Fibroblast of pulmonary artery (primary cell): ENCODE measurements around the gene RBM22.

Experiments
- DNase-seq: peaks from one replicate; pipeline ENCODE4 v3.0.0-alpha.2; 2010; ENCODE audit warnings: low read depth
- H3K4me3 ChIP-seq: replicated peaks from 2 replicates; pipeline ENCODE4 v1.5.1; 2011; ENCODE audit warnings: low read depth, mild to moderate bottlenecking, control low read depth, low read length, moderate library complexity
- CTCF ChIP-seq: IDR thresholded peaks from 2 replicates; pipeline ENCODE4 v1.5.1; 2011; ENCODE audit warnings: mild to moderate bottlenecking, control low read depth, low read length, inconsistent platforms; ENCODE audit errors: missing control alignments

Gene RBM22

GRCh38 chr5:150658699-150659265 lies 42.1 kb downstream of the RBM22 start:
- no peak overlapping the region for H3K4me3 ChIP-seq

GRCh38 chr5:150658121-150658520 lies 42.7 kb downstream of the RBM22 start:
- TF ChIP-seq CTCF, result no peak
- no peak for DNase-seq
- no peak overlapping the region for H3K4me3 ChIP-seq

More at GRCh38 chr5:150658699-150659265, 42.1 kb downstream of the RBM22 start:
- no peak for TF ChIP-seq CTCF
- no peak for DNase-seq

- H3K4me3 ChIP-seq, result peak overlapping the region; percentile 29
- DNase-seq, result peak; percentile 63
- TF ChIP-seq CTCF, result peak; percentile 29
Measured at GRCh38 chr5:150656191-150657132, 44.4 kb downstream of the RBM22 start.

GRCh38 chr5:150655221-150655620 lies 45.6 kb downstream of the RBM22 start:
- no peak overlapping the region for H3K4me3 ChIP-seq
- no peak for TF ChIP-seq CTCF
- no peak for DNase-seq

- no peak for TF ChIP-seq CTCF
- no peak overlapping the region for H3K4me3 ChIP-seq
- DNase-seq, result no peak
Measured at GRCh38 chr5:150653762-150654556, 46.9 kb downstream of the RBM22 start.

- no peak for DNase-seq
- H3K4me3 ChIP-seq, result no peak overlapping the region
- peak; percentile 47 for TF ChIP-seq CTCF
Measured at GRCh38 chr5:150653145-150653761, 47.6 kb downstream of the RBM22 start.
